Activated naive CD4-positive, alpha-beta T cell treated with anti-CD3 and anti-CD28 coated beads for 36 hours (primary cell): ENCODE measurements around the gene SLC2A10. TPM values are rescaled to one million over a fixed set of nuclear protein-coding genes. Genes with fewer than 3 reads are reported as not detected.

Experiments used
- CTCF ChIA-PET: fragments of 350-600 bp; sonication (Branson Sonifier 250); formaldehyde crosslinking; loops from one replicate; lab custom pipeline; 2021; ENCODE audit warnings: antibody characterized with exemption; lab: Charles Lee
- DNase-seq: peaks from one replicate; pipeline ENCODE4 v3.0.0-alpha.2; 2020
- H3K27ac Mint-ChIP-seq: one replicate; pipeline ENCODE4 v1.8.0; 2021; ENCODE audit warnings: mild to moderate bottlenecking, mixed read lengths
- H3K27me3 Mint-ChIP-seq: one replicate; pipeline ENCODE4 v1.8.0; 2021; ENCODE audit warnings: low read depth, mixed read lengths
- H3K36me3 Mint-ChIP-seq: one replicate; pipeline ENCODE4 v1.8.0; 2021; ENCODE audit warnings: low read depth, mixed read lengths
- H3K4me1 Mint-ChIP-seq: one replicate; pipeline ENCODE4 v1.8.0; 2021; ENCODE audit warnings: low read depth, mixed read lengths
- H3K4me3 Mint-ChIP-seq: one replicate; pipeline ENCODE4 v1.8.0; 2021; ENCODE audit warnings: mild to moderate bottlenecking, moderate library complexity, mixed read lengths
- H3K9me3 Mint-ChIP-seq: one replicate; pipeline ENCODE4 v1.8.0; 2021; ENCODE audit warnings: mixed read lengths
- intact Hi-C: fragments of 100-400 bp; cut with micrococcal nuclease; formaldehyde crosslinking; loops from one replicate; pipeline ENCODE4 v1.15.1; 2023
- total RNA-seq, 2 experiments: library from RNA; stranded (reverse); gene quantifications; one replicate each; pipeline ENCODE4 v1.2.3, GENCODE V29; 2021

SLC2A10 gene
- total RNA-seq, 2 experiments from 2014 or later, result not detected

DNA sequence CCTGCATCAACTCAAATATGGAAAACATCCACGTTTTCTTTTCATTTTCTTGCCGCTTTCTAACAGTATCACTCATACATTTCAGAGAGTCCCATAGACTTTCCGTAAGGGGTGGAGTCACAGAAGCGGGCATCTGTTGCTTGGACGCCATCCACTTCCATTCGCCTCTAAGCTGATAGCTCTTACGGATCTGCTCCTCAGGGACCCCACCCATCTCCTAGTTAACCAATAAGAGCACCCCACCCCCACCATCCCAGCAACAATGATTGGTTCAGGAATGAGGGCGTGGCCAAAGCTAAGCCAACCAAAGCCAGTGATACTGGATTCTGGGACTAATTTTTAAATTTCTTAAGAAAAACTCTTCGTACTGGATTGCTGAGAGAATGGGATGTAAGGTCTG lies 42.4 kb downstream of the SLC2A10 start:
- Mint-ChIP-seq H3K27me3 (peaks cover 23% of the 10 kb centered on the region), H3K27ac (no peak overlapping the region), H3K9me3 (no peaks in the 10 kb centered on the region), H3K4me1 (no peaks in the 10 kb centered on the region), H3K36me3 (no peaks in the 10 kb centered on the region), H3K4me3 (no peak overlapping the region)
- CTCF ChIA-PET, result interaction anchor here (0.6 to 1.3 kb wide), 5 partner anchors 15 to 633 kb away, joined by 3 to 4 read pairs (median 3); no protein-coding TSS in a partner anchor
- intact Hi-C loops, result no loop called here
- no peak for DNase-seq

DNA sequence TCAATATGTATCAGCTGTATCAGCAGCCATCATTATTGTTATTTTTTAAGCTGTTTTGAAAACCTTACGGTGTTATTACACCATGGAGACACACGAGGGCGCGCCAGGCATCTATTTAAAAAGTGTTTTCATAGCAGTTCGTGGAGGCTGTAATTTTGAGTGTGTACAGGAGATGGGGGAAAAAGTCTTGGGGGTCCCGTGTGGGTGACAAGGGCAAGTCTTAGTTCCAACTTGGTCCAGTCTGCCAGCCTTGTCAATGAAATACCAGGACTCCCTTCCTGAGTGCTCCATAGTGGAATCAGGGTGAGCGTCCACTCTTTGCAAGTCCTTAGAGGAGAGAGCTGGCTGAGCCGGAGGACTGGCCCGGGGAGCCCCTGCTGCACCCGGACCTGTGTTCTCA lies 43.3 kb downstream of the SLC2A10 start:
- no peaks in the 10 kb centered on the region for H3K4me1 Mint-ChIP-seq
- peaks cover 17% of the 10 kb centered on the region for H3K27me3 Mint-ChIP-seq
- CTCF ChIA-PET, result interaction anchor here (0.6 to 1.5 kb wide), 9 partner anchors 14 to 632 kb away, joined by 3 to 4 read pairs (median 3); no protein-coding TSS in a partner anchor
- H3K4me3 Mint-ChIP-seq, result no peak overlapping the region
- peak; percentile 75 for DNase-seq
- no peak overlapping the region for H3K27ac Mint-ChIP-seq
- H3K9me3 Mint-ChIP-seq, result no peaks in the 10 kb centered on the region
- H3K36me3 Mint-ChIP-seq, result no peaks in the 10 kb centered on the region
- intact Hi-C loops, result no loop called here

DNA sequence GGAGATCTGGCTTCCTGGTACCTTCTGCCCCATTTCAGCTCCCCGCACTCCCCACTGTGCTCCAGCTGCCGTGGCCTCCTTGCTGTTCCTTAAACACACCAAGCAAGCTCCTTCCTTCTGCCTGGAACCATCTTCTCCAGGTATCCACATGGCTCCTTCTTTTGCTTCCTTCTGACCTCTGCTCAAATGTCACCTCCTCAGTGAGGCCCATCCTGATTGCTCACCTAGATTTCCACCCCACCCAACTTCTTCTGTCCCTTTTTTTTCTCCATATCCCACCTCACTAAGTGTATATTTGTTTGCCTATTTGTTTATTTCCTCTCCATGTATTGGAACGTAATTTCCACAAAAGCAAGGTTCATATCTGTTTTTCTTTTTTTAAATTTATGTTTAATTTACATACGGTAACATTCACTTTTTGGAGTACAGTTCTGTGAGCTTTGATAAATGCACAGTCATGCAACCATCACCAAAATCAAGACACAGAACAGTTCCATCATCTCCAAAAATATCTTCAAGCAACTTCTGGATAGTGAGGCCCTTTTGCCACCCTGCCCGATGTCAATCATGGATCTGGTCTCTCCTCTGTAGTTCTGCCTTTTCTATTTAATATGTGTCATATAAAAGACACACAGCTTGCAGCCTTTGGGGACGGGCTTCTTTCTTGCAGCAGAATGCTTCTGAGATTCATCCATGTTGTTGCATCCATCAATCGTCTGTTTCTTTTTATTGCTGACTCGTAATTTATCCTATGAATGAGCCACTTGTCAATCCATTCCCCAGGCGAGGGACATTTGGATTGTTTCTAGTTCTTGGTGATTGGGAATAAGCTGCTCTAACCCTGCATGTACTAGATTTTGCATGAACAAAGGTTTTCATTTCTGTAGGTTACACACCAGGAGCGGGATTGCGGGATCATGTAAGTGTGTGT lies 46.3 kb downstream of the SLC2A10 start:
- no peak for DNase-seq
- H3K36me3 Mint-ChIP-seq, result no peaks in the 10 kb centered on the region
- H3K27ac Mint-ChIP-seq, result no peak overlapping the region
- intact Hi-C loops, result no loop called here
- H3K4me3 Mint-ChIP-seq, result no peak overlapping the region
- no peaks in the 10 kb centered on the region for H3K4me1 Mint-ChIP-seq
- no peaks in the 10 kb centered on the region for H3K9me3 Mint-ChIP-seq
- H3K27me3 Mint-ChIP-seq, result peaks cover 4% of the 10 kb centered on the region
- CTCF ChIA-PET, result interaction anchor here (0.8 to 1.6 kb wide), 5 partner anchors 35 to 628 kb away, joined by 3 to 5 read pairs (median 4); no protein-coding TSS in a partner anchor

DNA sequence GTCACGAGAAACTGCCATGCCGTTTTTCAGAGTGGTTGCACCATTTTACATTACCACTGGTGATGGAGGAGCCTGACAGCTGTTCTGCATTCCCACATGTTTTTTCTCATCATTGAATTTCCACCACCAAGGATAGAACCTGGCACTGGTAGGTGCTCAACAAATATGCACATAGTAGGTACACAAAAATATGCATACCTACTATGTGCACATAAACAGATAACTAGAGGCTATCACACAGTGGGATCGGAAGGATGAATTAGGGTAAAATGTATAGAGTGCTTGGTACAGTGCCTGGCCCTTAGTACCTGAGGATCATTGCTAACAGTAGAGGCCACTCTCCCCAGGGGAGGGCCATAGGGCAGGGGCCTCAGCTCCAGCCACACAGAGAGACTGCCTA lies 47.0 kb downstream of the SLC2A10 start:
- H3K27ac Mint-ChIP-seq, result no peak overlapping the region
- no peaks in the 10 kb centered on the region for H3K36me3 Mint-ChIP-seq
- no peak overlapping the region for H3K4me3 Mint-ChIP-seq
- intact Hi-C loops, result no loop called here
- H3K4me1 Mint-ChIP-seq, result no peaks in the 10 kb centered on the region
- H3K9me3 Mint-ChIP-seq, result no peaks in the 10 kb centered on the region
- peaks cover 3% of the 10 kb centered on the region for H3K27me3 Mint-ChIP-seq
- CTCF ChIA-PET, result interaction anchor here (1.2 to 1.3 kb wide), 2 partner anchors 38 to 628 kb away, joined by 3 to 4 read pairs; no protein-coding TSS in a partner anchor
- no peak for DNase-seq

DNA sequence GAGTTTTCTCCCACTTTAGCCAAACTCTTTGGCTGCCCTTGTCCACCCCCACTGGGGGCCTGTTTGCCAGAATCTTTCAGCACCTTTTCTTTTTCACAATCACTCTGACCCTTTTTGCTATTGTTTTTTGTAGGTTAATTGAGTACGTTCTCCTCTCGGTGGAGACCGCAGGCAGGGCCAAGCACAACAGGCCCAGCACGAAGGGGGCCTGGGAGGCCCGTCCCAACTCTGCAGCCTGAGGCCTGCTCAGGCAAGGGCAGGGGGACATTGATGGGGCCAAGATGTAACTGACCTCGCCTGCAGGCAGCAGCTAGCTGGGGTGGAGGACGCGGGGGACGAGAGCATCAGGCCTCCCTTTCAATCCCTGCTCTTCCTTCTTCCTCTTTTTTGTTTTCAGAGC lies 47.7 kb downstream of the SLC2A10 start:
- Mint-ChIP-seq H3K27me3 (no peaks in the 10 kb centered on the region), H3K36me3 (no peaks in the 10 kb centered on the region), H3K4me1 (no peaks in the 10 kb centered on the region), H3K9me3 (no peaks in the 10 kb centered on the region), H3K4me3 (no peak overlapping the region), H3K27ac (no peak overlapping the region)
- CTCF ChIA-PET, result interaction anchor here (1.2 to 1.4 kb wide), 3 partner anchors 17 to 52 kb away, joined by 3 to 6 read pairs (median 4); no protein-coding TSS in a partner anchor
- intact Hi-C loops, result no loop called here
- no peak for DNase-seq

DNA sequence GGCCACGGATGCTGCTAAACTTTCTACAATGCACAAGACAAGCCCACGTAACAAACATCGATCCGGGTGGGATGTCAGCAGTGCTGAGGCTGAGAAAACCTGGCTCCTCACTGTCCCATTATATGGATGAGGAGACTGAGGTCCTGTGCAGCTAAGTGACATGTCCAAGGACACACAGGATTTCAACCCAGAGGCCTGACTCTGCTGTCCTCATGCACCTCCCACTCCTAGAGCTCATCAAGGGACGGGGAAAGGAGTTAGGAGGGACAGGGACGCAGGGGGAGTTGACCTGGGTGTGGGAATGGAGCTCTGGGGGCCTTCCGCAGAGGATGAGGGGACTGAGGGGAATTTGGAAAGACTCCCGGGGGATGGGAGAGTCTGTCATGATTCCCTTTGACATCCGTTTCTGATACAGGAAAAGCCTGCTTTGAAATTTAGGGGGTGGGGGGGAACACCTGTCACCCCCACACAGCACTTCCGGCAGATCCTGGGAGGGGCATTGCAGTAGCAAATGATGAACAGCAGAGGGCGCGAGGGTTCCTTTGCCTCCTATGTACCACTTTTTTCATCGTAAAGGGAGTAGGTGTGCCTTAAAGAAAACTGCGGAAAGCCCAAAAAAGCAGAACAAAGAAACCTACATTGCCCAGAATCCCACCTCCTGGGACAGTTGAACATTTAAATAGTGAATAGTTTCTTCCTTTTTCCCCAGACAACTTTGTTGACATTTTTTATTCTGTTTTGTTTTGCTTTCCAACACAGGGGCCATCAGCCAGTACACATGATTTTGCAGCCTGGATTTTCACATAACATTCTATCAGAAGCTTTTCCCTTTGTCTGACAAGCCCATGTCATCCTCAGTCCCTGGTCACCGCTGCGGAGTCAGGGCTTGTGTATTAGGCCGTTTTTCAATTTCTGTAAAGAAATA lies 48.6 kb downstream of the SLC2A10 start:
- no peaks in the 10 kb centered on the region for H3K4me1 Mint-ChIP-seq
- DNase-seq, result peak; percentile 73
- H3K36me3 Mint-ChIP-seq, result no peaks in the 10 kb centered on the region
- intact Hi-C loops, result loop anchor here (1.0 kb wide), 2 partner anchors 392 to 626 kb away; no protein-coding TSS in a partner anchor
- no peak overlapping the region for H3K27ac Mint-ChIP-seq
- CTCF ChIA-PET, result interaction anchor here (0.6 to 2.0 kb wide), 8 partner anchors 8 to 436 kb away, joined by 3 to 6 read pairs (median 4); no protein-coding TSS in a partner anchor
- no peak overlapping the region for H3K4me3 Mint-ChIP-seq
- H3K27me3 Mint-ChIP-seq, result no peaks in the 10 kb centered on the region
- H3K9me3 Mint-ChIP-seq, result no peaks in the 10 kb centered on the region

DNA sequence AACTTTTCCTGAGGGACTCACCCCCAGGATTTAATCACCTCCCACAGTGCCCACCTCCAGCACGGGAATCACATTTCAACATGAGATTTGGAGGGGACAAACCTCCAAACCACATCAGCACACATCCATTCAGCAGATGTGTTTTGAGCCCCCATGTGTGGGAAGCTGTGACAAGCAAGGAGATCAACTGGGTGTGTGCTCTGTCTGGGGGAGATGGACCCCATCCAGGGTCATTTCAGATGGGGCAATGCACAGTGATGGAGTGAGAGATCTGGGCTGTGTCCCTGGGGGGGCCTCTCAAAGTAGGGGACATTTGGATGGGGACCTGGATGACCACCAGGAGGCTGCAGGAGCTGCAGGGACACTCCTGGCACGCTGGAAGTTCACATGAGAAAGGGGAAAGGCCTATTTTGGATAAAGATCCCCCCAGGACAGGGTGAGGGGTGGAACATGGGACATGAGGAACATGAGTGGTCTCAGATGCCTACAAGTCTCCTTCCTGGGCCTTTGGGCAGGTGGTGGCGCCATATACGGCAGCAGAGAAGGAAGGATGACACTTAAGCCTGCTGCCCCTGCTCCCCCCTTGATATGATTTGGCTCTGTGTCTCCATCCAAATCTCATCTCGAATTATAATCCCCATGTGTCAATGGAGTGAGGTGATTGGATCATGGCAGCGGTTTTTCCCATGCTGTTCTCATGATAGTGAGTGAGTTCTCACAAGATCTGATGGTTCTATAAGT lies 49.6 kb downstream of the SLC2A10 start:
- Mint-ChIP-seq H3K36me3 (no peaks in the 10 kb centered on the region), H3K27me3 (peaks cover 1% of the 10 kb centered on the region), H3K9me3 (no peaks in the 10 kb centered on the region), H3K4me3 (no peak overlapping the region), H3K27ac (no peak overlapping the region), H3K4me1 (no peaks in the 10 kb centered on the region)
- CTCF ChIA-PET, result interaction anchor here (0.7 to 2.0 kb wide), 3 partner anchors 10 to 40 kb away, joined by 3 to 6 read pairs (median 4); no protein-coding TSS in a partner anchor
- intact Hi-C loops, result loop anchor here (1.0 kb wide), 2 partner anchors 391 to 625 kb away; no protein-coding TSS in a partner anchor
- DNase-seq, result no peak

DNA sequence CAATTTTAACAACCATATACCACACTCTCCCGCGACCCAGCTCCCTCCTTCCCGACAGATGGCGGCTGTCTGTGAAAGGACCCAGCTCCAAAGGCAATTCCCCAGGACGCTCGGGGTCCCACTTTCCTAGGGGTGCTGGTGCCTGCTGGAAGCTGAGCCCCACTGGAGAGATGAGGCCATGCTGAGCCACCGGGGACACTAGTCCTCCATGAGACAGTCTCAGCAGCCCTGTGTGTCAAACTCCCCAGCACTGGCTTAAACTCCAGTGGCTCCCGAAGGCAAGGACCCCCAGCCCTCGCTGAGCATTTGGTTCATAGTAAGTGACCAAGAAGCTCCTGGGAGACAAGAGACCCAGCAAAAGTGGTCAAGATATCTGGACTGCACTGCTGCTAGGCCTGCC lies 52.1 kb downstream of the SLC2A10 start:
- intact Hi-C loops, result no loop called here
- CTCF ChIA-PET, result no interaction called here
- no peak for DNase-seq
- H3K27me3 Mint-ChIP-seq, result peaks cover 5% of the 10 kb centered on the region
- no peaks in the 10 kb centered on the region for H3K9me3 Mint-ChIP-seq
- no peak overlapping the region for H3K4me3 Mint-ChIP-seq
- H3K4me1 Mint-ChIP-seq, result no peaks in the 10 kb centered on the region
- no peaks in the 10 kb centered on the region for H3K36me3 Mint-ChIP-seq
- H3K27ac Mint-ChIP-seq, result no peak overlapping the region

DNA sequence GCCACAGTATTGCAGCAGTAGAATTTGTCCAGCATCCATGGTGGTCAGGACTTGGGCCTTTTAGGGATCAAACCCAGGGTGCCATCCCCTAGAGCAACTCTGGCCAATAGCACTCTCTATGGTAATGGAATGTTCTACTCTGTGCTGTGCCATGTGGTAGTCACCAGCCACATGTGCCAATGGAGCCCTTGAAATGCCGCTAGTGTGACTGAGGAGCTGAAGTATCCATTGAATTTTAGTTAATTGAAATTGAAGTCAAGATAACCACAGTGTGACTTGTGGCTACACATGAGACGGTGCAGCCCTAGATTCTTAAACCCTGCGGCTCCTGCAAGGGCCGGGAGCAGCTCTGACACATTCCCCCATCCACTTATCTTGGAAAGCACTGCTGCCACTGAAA lies 54.6 kb downstream of the SLC2A10 start:
- H3K36me3 Mint-ChIP-seq, result no peaks in the 10 kb centered on the region
- intact Hi-C loops, result no loop called here
- no peak overlapping the region for H3K4me3 Mint-ChIP-seq
- no peaks in the 10 kb centered on the region for H3K9me3 Mint-ChIP-seq
- CTCF ChIA-PET, result interaction anchor here (0.9 kb wide), 1 partner anchor 9 kb away, joined by 3 read pairs; no protein-coding TSS in a partner anchor
- no peak for DNase-seq
- no peak overlapping the region for H3K27ac Mint-ChIP-seq
- no peaks in the 10 kb centered on the region for H3K4me1 Mint-ChIP-seq
- peaks cover 11% of the 10 kb centered on the region for H3K27me3 Mint-ChIP-seq

DNA sequence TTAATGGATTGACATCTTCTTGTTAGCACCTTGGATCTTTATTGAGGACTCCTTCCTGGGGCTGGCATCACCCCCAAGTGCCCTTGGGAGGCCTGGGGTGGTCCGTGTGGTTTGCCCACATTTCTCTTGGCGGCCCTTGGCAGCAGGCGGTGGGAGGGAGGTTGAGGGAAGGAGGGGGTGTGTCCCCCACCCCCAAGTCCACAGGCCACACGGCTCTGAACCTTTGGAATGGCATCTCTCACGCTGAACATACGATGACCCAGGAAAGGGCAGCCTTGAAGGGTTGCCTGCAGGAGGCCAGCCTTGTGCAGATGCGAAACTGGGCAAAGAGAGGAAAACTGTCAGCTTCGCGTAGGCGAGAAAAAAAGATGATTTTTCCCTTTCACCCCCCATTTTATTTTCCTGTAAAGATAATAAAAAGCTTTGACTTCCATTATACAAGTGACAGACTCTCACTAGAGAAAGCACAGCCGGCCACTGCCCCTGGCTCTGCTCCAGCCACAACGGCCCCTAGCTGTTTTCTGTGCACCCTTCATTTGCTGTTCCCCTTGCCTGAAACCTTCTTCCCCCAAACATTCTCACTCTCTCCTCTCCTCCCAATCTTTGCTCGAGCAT lies 56.2 kb downstream of the SLC2A10 start:
- no peak for DNase-seq
- Mint-ChIP-seq H3K4me3 (no peak overlapping the region), H3K27ac (no peak overlapping the region), H3K9me3 (no peaks in the 10 kb centered on the region), H3K27me3 (peaks cover 14% of the 10 kb centered on the region), H3K4me1 (no peaks in the 10 kb centered on the region), H3K36me3 (no peaks in the 10 kb centered on the region)
- CTCF ChIA-PET, result interaction anchor here (1.0 to 1.6 kb wide), 2 partner anchors 8 to 11 kb away, joined by 4 to 5 read pairs; no protein-coding TSS in a partner anchor
- intact Hi-C loops, result no loop called here
